ENCODE data around the gene UFM1.
A peak's percentile ranks its signal among the peaks of the same experiment; 100 is the strongest.
"Not testable (repeated sequence)": the region's sequence is repeated elsewhere in the genome, so short reads cannot be mapped to it uniquely, and the experiment has no call there.

The UFM1 gene

GRCh38 chr13:38349390-38350113, at the start of gene UFM1:
UFM1 (plus strand) TSS chr13:38349851; CDS start chr13:38349920, 69 bp downstream.
- DNase-seq = peak; percentile 52 to 74 (median 63)

GRCh38 chr13:38301236-38301635, 48.4 kb upstream of the UFM1 start:
- DNase-seq = no peak

- DNase-seq = no peak
Measured at GRCh38 chr13:38303816-38304320, 45.8 kb upstream of the UFM1 start.

- no peak for DNase-seq
Measured at GRCh38 chr13:38308736-38309135, 40.9 kb upstream of the UFM1 start.

- no peak for DNase-seq
Measured at GRCh38 chr13:38309397-38309796, 40.3 kb upstream of the UFM1 start.

GRCh38 chr13:38311175-38311574, 38.5 kb upstream of the UFM1 start:
- DNase-seq = not testable (repeated sequence)

- DNase-seq = no peak
Measured at GRCh38 chr13:38316129-38316528, 33.5 kb upstream of the UFM1 start.

GRCh38 chr13:38321654-38322053, 28.0 kb upstream of the UFM1 start:
- DNase-seq = no peak

- no peak for DNase-seq
Measured at GRCh38 chr13:38325426-38325825, 24.2 kb upstream of the UFM1 start.

- no peak for DNase-seq
Measured at GRCh38 chr13:38328699-38329098, 21.0 kb upstream of the UFM1 start.

- DNase-seq = no peak
Measured at GRCh38 chr13:38334845-38335244, 14.8 kb upstream of the UFM1 start.

GRCh38 chr13:38338089-38338488, 11.6 kb upstream of the UFM1 start:
- no peak for DNase-seq

GRCh38 chr13:38340624-38341023, 9.0 kb upstream of the UFM1 start:
- no peak for DNase-seq

GRCh38 chr13:38341149-38341692, 8.4 kb upstream of the UFM1 start:
- DNase-seq = no peak

GRCh38 chr13:38346764-38347163, 2.9 kb upstream of the UFM1 start:
- DNase-seq = no peak

- no peak for DNase-seq
Measured at GRCh38 chr13:38348861-38349389, 726 bp upstream of the UFM1 start.

- peak in 3 of 4 experiments; percentile 7 to 16 (median 10) for DNase-seq
Measured at GRCh38 chr13:38350114-38350617, 515 bp downstream of the UFM1 start.

- no peak for DNase-seq
Measured at GRCh38 chr13:38355595-38356119, 6.0 kb downstream of the UFM1 start.

GRCh38 chr13:38358684-38359083, 9.0 kb downstream of the UFM1 start:
- no peak for DNase-seq

- DNase-seq = no peak
Measured at GRCh38 chr13:38361542-38362262, 12.1 kb downstream of the UFM1 start.

- no peak for DNase-seq
Measured at GRCh38 chr13:38363219-38363618, 13.6 kb downstream of the UFM1 start.

GRCh38 chr13:38363746-38364145, 14.1 kb downstream of the UFM1 start:
- not testable (repeated sequence) for DNase-seq

GRCh38 chr13:38365661-38366060, 16.0 kb downstream of the UFM1 start:
- DNase-seq = no peak

All from activated naive CD4-positive, alpha-beta T cell (primary cell).